Kidney (tissue), 14 donors: ENCODE data around the gene MYH10. TPM values are rescaled to one million over a fixed set of nuclear protein-coding genes. Genes with fewer than 3 reads are reported as not detected.

Source experiments
- DNase-seq, 5 donors: peaks; one replicate each; pipeline ENCODE4 v3.0.0-alpha.2; 2013 to 2020
- FAIRE-seq: peaks from 2 replicates; lab custom pipeline; 2012; peaks lifted over from hg19 to GRCh38; lab: Jason Lieb, UNC
- H3K27ac ChIP-seq, 2 donors: one replicate each; pipeline ENCODE4 v1.7.0; 2013; ENCODE audit warnings: low read depth in 2 of 2, low read length in 2 of 2, inconsistent platforms in 1 of 2
- H3K27me3 ChIP-seq: one replicate; pipeline ENCODE4 v1.7.1; 2013; ENCODE audit warnings: low read length, inconsistent platforms; ENCODE audit not compliant: control insufficient read depth, insufficient read depth
- H3K36me3 ChIP-seq, 3 donors: one replicate each; pipeline versions ENCODE4 v1.7.0 to v1.7.1; 2013; ENCODE audit warnings: low read length in 3 of 3, control low read depth in 1 of 3, inconsistent platforms in 1 of 3; ENCODE audit not compliant: insufficient read depth in 3 of 3, control insufficient read depth in 2 of 3
- H3K4me1 ChIP-seq, 3 donors: one replicate each; pipeline versions ENCODE4 v1.7.0 to v1.7.1; 2013; ENCODE audit warnings: low read length in 3 of 3, inconsistent platforms in 1 of 3, low read depth in 1 of 3; ENCODE audit not compliant: control insufficient read depth in 2 of 3, insufficient read depth in 2 of 3
- H3K4me3 ChIP-seq, 3 donors: one replicate each; pipeline versions ENCODE4 v1.7.0 to v1.8.1; 2013; ENCODE audit warnings: low read length in 3 of 3, control low read depth in 1 of 3, inconsistent platforms in 1 of 3
- H3K9ac ChIP-seq, 3 donors: one replicate each; pipeline versions ENCODE4 v1.7.0 to v1.7.1; 2013; ENCODE audit warnings: low read length in 3 of 3, control low read depth in 1 of 3, inconsistent platforms in 1 of 3
- H3K9me3 ChIP-seq, 3 donors: one replicate each; pipeline versions ENCODE4 v1.7.0 to v1.7.1; 2013; ENCODE audit warnings: low read length in 3 of 3, control low read depth in 1 of 3, inconsistent platforms in 1 of 3; ENCODE audit not compliant: control insufficient read depth in 2 of 3, insufficient read depth in 1 of 3
- CTCF ChIP-seq: IDR thresholded peaks from 3 replicates; pipeline ENCODE4 v1.5.1; 2012; ENCODE audit warnings: mild to moderate bottlenecking, moderate library complexity, borderline replicate concordance; ENCODE audit not compliant: insufficient read depth; ENCODE audit errors: extremely low read depth
- intact Hi-C: fragments of 100-400 bp; cut with DNase I; formaldehyde crosslinking; loops from one replicate; pipeline ENCODE4 v1.11.1; 2022
- polyA plus RNA-seq: library from polyadenylated mRNA; stranded (reverse); fragments of 350-450 nt; fragmentation: Illumina TruSeq; extraction: RNeasy Lipid Tissue Mini Kit (QIAGEN cat#74804); gene quantifications from one replicate; pipeline ENCODE4 v1.2.3, GENCODE V29; 2014; ENCODE audit warnings: low read depth, low replicate concordance; ENCODE audit not compliant: insufficient read depth
- total RNA-seq: library from RNA; stranded (reverse); fragmentation: NEBNext Ultra II Directional; extraction: Animal tissue kit (Norgen Biotek cat#: 25700); gene quantifications from one replicate; pipeline ENCODE4 v1.2.1, GENCODE V29; 2021
- donor health status: control.
- donor health status: control.
- donor health status: control.
- donor health status: control.
- donor health status: control.
- donor health status: DM: yes; HTN: yes; CAD: no.
- donor health status: Normal renal cell carcinoma (clear cell type).

The MYH10 gene
- total and polyA plus RNA-seq, 2 donors from 2014 or later, result 23.6 to 104 TPM

GRCh38 chr17:8586766-8587165 lies 43.8 kb downstream of the MYH10 start:
- intact Hi-C loops, result no loop called here
- Histone ChIP-seq H3K9me3 (no peaks in the 10 kb centered on the region), H3K27ac (no peak overlapping the region), H3K36me3 (peaks cover 0 to 6% (median 0%) of the 10 kb centered on the region in 3 donors), H3K4me1 (peaks cover 0 to 2% (median 0%) of the 10 kb centered on the region in 3 donors), H3K9ac (no peak overlapping the region), H3K27me3 (no peaks in the 10 kb centered on the region), H3K4me3 (no peak overlapping the region)
- DNase-seq, result no peak
- FAIRE-seq, result no peak
- TF ChIP-seq CTCF, result no peak

- intact Hi-C loops, result no loop called here
- FAIRE-seq, result no peak
- H3K9me3 ChIP-seq, result no peaks in the 10 kb centered on the region
- peaks cover 0 to 2% (median 0%) of the 10 kb centered on the region in 3 donors for H3K4me1 ChIP-seq
- H3K27me3 ChIP-seq, result no peaks in the 10 kb centered on the region
- H3K9ac ChIP-seq, result no peak overlapping the region
- H3K36me3 ChIP-seq, result peaks cover 0 to 6% (median 0%) of the 10 kb centered on the region in 3 donors
- H3K27ac ChIP-seq, result no peak overlapping the region
- peak in 2 of 5 donors; percentile 20 to 58 for DNase-seq
- H3K4me3 ChIP-seq, result no peak overlapping the region
- TF ChIP-seq CTCF, result no peak
Measured at GRCh38 chr17:8585911-8586310, 44.6 kb downstream of the MYH10 start.

DNA sequence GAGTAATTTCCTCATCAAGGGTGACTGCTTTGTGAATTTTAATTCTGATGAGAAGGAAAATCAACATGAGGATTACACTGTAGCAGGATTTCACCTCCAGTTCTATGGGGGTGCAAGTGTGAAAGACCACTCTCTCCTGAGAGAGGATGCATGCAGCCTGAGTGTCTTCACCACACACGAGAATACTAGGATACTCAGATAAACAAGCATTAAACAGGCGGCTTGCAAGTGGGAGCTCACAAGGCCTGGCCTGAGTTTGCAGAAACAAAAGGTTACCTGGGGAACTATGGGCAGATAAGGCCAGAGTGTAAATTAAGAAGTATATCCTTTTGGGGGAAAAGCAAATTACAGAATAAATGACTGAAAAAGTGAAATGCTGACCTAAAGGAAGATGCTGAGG lies 46.6 kb downstream of the MYH10 start:
- H3K27me3 ChIP-seq, result no peaks in the 10 kb centered on the region
- H3K9me3 ChIP-seq, result no peaks in the 10 kb centered on the region
- H3K27ac ChIP-seq, result no peak overlapping the region
- FAIRE-seq (no peak), DNase-seq (no peak)
- no peak overlapping the region for H3K9ac ChIP-seq
- intact Hi-C loops, result no loop called here
- peaks cover 0 to 2% (median 0%) of the 10 kb centered on the region in 3 donors for H3K4me1 ChIP-seq
- H3K36me3 ChIP-seq, result peaks cover 0 to 6% (median 0%) of the 10 kb centered on the region in 3 donors
- no peak overlapping the region for H3K4me3 ChIP-seq
- TF ChIP-seq CTCF, result no peak
